ENCODE measurements around the gene CLEC18A.
"Not testable (repeated sequence)": the region's sequence is repeated elsewhere in the genome, so short reads cannot be mapped to it uniquely, and the experiment has no call there.

Gene CLEC18A

DNA sequence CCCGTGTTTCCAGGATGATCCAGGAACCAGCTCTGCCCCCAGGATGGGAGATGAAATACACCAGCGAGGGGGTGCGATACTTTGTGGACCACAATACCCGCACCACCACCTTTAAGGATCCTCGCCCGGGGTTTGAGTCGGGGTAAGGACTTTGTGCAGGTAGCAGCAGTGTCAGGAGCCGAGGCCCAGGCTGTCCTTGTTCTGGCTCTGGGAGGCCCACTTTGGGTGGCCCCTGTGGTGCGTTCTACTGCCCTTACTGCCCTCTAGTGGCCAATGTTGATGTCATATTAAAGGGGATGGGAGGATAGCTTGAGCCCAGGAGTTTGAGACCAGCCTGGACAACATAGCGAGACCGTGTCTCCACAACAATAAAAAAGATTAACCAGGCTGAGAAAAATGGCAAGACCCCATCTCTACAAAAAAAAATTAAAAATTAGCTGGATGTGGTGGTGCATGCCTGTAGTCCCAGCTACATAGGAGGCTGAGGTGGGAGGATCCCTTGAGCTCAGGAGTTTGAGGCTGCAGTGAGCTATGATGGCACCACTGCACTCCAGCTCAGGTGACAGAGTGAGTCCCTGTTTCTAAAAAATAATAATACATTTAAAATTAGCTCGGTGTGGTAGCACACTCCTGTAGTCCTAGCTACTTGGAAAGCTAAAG lies 20.9 kb upstream of the CLEC18A start:
- DNase-seq (ENCODE audit: low read depth, low spot score), result peak; percentile 40

DNA sequence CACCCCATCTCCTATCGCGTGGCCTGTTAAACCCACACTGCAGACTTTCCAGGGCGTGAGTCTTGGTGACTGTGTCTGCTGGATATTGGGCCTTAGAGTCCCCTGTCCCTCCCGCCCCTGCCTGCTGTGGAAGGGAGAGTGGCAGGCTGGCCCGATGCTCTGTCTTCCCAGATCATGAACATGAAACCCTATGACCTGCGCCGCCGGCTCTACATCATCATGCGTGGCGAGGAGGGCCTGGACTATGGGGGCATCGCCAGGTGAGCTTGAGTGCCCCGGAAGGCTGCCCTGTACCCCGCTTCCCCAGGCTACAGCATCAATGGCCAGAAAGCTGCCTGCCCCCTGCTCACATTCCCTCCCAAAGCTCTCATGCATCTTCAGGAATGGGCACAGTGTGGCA lies 19.5 kb upstream of the CLEC18A start:
- no peak for DNase-seq (ENCODE audit: low read depth, low spot score)

DNA sequence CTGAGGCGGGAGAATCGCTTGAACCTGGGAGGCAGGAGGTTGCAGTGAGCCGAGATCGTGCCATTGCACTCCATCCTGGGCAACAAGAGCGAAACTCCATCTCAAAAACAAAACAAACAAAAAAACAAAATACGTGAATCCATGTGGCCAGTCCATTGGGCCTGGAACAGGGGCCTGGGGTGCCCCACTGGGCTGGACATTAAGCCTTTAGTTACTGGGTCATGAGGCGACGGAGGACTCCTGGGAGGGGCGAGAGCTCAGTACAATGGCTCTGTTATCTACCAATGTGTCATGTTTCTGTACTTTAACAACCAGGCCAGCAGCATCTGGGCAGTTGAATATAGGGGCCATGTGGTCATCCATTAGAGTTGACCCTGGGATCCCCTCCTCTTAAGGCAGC lies 18.9 kb upstream of the CLEC18A start:
- no peak for DNase-seq (ENCODE audit: low read depth, low spot score)

DNA sequence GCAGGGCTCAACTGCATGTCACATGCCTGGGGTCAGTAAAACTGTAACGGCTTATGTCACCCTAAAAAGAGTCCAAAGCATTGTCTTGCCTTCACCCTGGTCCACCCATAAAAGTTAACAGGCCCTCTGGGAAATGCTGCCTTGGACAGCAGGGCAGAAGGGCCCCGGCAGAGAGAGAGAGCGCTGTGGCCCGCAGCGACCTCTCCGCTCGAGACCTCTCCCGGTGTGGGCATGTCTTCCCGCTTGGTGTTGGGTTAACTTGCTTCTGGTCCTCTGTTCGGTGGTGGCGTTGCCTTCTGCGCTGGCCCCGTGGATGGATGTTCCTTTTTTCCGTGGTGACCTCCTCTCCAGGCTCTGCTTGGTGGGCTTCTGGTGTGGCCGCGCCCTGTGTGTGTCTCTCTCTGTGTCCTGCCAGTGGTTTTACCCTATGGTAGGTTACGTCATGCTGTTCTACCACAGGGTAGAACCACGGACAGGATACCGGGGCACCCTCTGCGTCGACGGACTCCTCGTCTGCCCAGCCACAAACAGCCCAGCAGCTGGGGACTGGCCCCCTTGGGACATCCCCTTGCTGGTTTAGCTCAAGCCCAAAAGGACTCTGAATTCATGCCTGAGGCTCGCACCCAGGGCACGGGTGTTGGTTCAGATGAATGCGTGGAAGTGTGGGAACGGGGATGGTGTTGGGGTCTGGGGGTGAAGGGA lies 18.3 kb upstream of the CLEC18A start:
- no peak for DNase-seq (ENCODE audit: low read depth, low spot score)

DNA sequence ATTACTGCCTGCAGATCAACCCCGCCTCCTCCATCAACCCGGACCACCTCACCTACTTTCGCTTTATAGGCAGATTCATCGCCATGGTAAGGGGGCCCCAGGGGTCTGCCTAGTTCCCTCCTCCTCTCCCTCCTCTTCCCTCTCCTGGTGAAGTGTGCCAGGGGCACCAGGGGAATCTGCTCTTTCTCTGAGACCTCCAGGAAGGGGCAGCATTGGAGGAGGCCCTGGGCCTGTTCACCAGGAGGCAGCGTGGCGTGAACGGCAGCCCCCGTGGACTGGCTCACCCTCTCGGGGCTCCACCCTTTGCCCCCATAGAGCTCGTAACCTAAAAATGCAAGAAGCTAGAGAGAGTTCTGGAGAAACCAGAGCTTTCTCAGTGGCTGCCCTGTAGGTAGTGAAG lies 17.1 kb upstream of the CLEC18A start:
- DNase-seq (ENCODE audit: low read depth, low spot score), result no peak

DNA sequence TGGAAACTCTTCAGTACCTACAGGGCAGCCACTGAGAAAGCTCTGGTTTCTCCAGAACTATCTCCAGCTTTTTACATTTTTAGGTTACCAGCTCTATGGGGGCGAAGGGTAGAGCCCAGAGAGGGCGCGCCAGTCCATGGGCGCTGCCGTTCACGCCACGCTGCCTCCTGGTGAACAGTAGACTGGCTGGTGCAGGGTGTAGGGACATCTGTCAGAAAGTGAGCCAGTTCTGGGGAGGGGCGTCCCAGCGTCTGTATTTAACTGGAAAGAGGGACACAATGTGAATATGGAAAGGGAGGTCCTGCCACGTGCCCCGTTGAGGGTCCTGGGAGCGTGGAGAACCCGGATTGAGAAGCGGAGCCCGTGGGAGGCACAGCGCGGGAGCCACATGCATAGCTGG lies 16.4 kb upstream of the CLEC18A start:
- DNase-seq (ENCODE audit: low read depth, low spot score), result no peak

DNA sequence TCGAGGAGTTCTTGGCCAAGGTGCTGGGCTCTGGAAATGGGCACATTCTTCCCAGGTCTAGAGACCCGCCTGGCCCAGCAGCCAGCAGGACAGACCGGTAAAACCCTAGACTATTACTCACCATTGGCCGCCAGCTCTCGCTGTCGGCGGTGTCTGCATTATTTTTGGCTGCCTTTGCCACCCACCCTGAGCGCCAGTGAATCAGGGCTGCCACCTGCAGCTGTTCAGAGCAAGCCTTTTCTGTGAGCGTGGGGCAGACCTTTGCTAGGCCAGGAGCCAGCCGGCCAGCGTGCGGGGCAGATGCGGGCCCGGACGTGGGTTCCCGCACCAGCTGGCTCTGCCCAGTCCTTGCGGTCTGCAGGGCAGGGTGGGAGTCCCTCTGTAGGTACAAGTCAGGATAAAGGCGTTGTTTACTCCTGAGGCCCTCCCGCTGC lies 15.8 kb upstream of the CLEC18A start:
- no peak for DNase-seq (ENCODE audit: low read depth, low spot score)

DNA sequence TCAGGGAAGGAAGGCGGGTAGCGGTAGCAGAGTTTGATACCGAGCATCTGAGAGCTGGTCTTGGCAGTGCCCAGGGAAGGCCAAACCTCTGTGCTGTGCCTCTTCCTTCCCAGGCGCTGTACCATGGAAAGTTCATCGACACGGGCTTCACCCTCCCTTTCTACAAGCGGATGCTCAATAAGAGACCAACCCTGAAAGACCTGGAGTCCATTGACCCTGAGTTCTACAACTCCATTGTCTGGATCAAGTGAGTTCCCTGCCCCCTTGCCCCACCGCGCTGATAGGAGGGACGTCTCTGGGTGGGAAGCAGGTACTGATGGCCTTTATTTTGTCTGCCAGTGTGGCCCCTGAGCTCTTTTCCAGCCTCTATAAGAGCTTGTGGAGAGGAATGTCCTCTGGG lies 15.4 kb upstream of the CLEC18A start:
- DNase-seq (ENCODE audit: low read depth, low spot score), result no peak

DNA sequence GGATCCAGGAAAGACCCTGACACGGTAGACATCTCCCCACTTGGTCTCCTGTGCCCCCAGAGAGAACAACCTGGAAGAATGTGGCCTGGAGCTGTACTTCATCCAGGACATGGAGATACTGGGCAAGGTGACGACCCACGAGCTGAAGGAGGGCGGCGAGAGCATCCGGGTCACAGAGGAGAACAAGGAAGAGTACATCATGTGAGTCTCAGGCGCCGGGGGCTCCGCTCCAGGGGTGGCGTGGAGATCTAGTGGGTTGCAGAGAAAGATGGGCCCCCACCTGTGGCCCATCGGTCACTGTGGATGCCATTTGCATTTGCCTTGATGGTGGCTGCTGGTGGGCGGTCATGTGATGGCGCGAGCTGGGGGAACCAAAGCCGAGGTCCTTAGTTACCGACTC lies 14.9 kb upstream of the CLEC18A start:
- no peak for DNase-seq (ENCODE audit: low read depth, low spot score)

DNA sequence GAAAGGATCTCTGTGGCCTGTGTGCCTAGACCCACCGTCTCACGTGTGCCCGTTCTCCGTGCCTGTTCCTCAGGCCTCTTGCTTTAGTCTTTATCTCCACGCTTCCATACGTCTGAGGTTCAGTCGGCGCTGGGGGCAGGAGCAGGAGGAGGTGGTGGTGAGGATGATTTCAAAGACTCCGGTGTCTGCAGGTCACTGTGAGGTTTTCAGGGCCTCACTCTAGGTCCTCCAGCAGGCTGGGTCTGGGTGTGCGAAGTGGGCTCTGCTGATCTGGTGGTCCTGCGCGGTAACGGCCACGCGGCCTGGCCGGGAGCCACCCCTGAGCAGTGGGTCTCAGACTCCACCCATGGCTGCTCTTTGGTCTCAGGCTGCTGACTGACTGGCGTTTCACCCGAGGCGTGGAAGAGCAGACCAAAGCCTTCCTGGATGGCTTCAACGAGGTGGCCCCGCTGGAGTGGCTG lies 14.4 kb upstream of the CLEC18A start:
- no peak for DNase-seq (ENCODE audit: low read depth, low spot score)

DNA sequence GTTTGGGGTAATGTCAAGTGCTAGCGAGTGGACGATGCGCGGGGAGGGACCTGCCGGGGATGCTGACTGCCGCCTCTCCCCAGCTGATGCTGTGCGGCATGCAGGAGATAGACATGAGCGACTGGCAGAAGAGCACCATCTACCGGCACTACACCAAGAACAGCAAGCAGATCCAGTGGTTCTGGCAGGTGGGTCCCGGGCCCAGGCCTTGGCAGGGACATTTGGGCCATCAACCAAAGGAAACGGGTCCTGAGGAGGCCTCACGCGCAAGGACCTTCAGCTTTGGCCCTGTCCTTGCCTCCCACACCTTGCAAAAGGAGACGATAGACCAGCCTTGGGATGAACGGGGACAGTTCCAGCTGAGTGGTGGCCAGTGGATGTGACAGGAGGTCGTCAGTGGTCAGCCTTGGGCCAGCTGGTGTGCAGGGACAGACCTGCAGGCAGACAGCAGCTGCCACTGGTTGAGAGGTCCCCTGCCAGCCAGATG lies 13.6 kb upstream of the CLEC18A start:
- no peak for DNase-seq (ENCODE audit: low read depth, low spot score)

DNA sequence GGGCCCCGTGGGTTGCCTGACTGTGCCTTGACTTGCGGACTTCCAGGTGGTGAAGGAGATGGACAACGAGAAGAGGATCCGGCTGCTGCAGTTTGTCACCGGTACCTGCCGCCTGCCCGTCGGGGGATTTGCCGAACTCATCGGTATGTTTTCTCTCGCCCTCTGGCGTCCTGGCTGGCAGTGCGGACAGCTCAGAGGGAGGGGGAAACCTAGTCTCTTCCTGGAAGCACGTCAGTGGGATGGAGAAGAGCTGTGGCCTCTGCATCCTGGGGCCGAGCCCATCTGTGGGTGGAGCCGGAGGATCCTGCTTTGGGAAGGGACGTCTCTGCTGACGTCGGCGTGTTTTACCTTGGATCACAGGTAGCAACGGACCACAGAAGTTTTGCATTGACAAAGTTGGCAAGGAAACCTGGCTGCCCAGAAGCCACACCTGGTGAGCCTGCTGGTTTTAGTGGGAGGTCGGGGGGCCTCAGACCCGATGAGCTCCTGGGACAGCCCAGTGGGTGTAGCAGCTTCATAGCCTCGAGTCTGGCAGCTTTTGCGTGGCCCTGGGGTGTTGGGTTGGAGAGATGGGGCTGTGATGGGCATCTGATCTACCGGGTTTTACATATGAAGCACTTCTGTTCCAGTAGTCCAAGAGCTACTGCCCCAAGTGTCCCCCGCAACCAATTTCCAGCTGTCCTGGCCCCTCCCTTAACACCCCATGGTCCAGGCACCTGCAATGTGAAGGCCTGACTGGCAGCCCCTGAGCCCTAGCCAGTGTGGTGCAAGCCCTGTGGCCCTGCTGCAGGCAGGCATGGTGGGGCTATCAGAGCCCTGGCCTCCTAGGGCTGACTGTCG lies 11.9 kb upstream of the CLEC18A start:
- no peak for DNase-seq (ENCODE audit: low read depth, low spot score)

DNA sequence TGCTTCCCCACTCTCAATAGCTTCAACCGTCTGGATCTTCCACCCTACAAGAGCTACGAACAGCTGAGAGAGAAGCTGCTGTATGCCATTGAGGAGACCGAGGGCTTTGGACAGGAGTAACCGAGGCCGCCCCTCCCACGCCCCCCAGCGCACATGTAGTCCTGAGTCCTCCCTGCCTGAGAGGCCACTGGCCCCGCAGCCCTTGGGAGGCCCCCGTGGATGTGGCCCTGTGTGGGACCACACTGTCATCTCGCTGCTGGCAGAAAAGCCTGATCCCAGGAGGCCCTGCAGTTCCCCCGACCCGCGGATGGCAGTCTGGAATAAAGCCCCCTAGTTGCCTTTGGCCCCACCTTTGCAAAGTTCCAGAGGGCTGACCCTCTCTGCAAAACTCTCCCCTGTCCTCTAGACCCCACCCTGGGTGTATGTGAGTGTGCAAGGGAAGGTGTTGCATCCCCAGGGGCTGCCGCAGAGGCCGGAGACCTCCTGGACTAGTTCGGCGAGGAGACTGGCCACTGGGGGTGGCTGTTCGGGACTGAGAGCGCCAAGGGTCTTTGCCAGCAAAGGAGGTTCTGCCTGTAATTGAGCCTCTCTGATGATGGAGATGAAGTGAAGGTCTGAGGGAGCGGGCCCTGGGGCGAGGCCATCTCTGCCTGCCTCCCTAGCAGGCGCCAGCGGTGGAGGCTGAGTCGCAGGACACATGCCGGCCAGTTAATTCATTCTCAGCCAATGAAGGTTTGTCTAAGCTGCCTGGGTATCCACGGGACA lies 11.1 kb upstream of the CLEC18A start:
- DNase-seq (ENCODE audit: low read depth, low spot score), result no peak

DNA sequence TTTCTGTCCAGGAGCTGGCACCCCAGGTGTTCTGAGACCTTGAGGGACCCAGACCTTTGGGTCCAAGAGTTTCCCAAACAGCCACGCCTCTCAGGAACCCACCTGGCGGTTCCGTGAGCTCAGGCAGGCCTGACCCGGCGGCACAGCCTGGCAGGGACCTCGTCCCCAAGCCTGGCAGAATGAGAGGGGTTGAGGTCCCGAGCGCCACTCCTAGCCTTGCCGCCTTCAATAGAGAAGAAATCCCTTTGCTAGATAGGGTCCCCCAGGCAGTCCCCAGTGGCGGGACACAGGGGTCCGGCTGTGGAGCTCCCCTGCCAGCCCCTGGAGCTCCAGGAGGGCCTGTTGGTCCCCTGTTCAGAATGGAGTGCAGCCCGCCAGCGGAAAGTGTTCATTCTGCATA lies 10.5 kb upstream of the CLEC18A start:
- no peak for DNase-seq (ENCODE audit: low read depth, low spot score)

DNA sequence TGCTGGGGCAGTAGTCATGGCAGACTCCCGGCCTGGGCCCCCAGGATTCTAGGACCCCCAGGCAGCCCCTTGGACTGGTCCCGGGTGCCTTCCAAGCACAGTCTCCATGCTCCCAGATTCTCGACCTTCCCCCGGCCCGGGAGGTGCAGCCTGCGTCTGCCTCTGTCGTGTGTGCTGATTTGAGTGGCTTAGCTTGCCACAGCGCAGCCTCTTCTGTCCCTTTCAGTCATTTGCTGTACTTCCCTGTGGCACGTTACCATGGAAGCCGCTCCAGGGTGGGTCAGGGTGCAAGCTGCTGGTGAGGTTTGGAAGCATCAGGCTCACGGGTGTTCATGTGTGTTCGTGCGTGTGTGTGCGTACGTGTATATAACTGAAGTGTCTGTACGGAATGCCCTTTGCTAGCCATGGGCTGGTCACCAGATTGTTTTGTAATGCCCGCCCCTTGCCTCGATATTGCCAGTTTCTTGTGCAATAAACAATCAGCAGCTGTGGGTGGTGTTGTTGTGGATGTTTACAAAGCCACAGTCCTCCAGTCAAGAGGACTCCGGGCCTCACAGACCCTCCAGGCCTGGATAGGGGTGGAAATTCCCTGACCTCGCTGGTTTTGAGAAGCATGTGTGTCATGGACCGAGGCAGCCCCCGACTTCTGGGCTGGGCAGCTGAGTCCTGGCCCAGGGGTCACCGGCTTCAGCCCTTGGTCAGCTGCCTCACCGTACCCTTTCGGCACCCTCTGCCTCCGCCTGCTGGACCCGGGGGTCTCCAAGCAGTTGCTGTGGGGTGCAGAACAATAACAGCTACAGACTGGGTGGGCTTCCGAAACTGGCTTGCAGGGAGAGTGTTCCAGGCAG lies 9.7 kb upstream of the CLEC18A start:
- no peak for DNase-seq (ENCODE audit: low read depth, low spot score)

DNA sequence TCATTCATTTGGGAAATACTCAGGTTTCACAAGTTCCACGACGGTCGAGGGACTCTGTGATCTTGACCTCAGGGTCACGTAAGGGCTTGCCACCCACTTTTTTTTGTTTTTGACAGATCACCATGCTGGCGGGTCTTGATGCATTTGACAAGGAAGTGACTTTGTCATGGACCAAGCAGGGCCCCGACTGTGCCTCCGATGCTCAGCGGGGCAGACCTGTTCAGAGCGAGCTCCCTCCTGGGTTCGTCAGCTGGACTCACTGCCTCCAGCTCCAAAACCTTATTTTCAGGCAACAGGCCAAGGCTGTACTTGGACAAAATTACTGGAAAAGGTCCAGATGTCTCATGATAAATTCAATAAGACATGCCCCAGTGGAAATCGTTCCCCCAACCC lies 9.0 kb upstream of the CLEC18A start:
- no peak for DNase-seq (ENCODE audit: low read depth, low spot score)

DNA sequence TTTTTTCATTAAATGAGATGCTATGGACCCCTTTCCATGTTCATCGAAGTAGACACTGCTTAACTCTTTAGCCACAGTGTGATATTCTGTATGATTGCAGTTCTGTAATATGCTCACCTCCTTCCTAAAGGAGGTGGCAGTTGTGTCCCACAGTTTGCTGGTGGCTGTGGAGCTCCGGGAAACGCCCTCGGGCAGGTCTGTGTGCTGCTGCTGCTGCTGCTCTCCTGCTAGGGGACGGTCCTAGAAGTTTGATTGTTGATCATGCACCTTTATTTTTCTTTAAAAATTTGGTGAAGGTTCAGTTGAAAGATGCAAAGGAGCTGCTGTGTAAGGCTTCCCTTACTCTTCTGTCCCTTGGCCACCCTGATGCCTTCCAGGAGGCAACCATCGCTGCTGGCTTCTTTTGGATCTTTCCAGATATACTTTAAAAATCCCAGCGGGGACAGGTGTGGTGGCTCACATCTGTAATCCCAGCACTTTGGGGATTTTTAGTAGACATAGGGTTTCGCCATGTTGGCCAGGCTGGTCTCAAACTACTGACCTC lies 8.4 kb upstream of the CLEC18A start:
- DNase-seq (ENCODE audit: low read depth, low spot score), result no peak

DNA sequence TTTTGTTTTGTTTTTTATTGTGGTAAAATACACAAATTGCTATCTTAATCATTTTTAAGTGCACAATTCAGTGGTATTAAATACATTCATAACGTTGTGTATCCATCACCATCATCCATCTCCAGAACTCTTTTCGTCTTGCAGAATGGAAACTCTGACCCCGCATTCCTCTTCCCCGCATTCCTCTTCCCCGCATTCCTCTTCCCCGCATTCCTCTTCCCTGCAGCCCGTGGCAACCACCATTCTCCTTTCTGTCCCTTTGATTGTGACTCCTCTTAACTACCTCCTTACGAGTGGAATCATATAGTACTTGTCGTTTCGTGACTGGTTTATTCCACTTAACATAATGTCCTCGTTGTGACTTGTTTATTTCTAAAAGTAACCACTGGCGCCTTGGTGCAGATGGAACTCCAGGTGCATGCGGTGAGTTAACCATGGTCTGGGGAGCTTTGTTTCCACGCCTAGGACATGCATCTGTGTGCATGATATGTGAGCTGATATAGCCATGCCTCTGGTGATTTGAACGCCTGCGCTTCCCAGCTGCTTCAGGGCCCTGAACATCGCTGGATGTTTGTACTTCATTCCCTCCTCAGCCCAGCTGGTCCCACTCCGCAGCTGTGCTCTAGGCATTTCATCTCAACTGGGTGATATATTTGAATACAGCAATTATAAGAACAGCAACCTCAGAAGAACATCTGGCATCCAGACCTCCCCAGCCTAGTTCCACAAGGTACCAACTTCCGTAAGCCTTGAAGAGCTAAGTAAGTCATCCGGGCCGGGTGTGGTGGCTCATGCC lies 7.7 kb upstream of the CLEC18A start:
- DNase-seq (ENCODE audit: low read depth, low spot score), result not testable (repeated sequence)

DNA sequence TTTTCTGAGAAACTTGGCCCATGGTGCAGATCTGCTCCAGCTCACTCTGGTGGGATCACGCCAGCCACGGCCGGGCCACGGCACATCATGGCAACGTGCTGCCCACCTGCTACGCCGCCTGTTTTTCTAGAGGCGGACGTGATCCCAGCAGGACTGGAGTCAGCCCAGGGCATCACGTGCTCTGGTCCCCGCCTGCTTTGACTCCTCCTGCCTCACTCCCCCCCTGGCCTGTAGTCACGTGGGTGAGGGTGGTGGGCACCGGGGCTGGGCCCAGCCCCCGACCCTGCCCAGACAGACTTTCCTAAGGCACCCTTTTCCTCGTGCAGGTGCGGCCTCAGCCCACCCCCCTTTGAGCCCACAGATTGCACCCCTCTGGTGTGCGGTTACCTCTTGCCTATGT lies 723 bp upstream of the CLEC18A start:
- not testable (repeated sequence) for DNase-seq (ENCODE audit: low read depth, low spot score)

DNA sequence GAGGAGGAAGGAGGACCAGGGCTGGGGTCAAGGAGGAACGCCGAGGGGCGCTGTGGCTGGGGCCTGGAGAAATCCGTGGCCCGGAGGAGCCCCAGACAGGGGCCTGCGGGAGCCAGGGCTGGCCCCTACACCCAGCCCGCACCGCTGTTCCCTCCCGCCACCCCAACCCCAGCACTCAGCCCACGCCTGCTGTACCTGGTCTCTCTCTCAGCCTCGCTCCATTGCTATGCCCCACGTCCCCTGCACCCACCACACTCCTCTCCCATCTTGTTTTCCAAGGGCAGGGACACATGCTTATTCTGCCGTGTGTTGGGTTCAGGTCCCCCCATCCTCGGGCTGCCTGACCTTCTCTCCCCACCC lies 518 bp downstream of the CLEC18A start:
- DNase-seq (ENCODE audit: low read depth, low spot score), result not testable (repeated sequence)

All from iPS DF 19.7 (cell line).